HL-60 (cell line): ENCODE measurements around the gene PTPRM.

Experiments
- DNase-seq, 2 experiments: peaks; one replicate each; pipeline ENCODE4 v3.0.0-alpha.2; 2010 to 2020; ENCODE audit warnings: low read depth in 1 of 2, low spot score in 1 of 2
- H3K27ac ChIP-seq: fragments of 250-450 bp; sonication (Bioruptor Pico); replicated peaks from 2 replicates; pipeline ENCODE4 v1.5.1; 2020; ENCODE audit warnings: mild to moderate bottlenecking, moderate library complexity
- H3K27me3 ChIP-seq: fragments of 250-450 bp; sonication (Bioruptor Pico); 2 replicates; pipeline ENCODE4 v1.5.1; 2021; ENCODE audit warnings: mild to moderate bottlenecking, moderate library complexity; ENCODE audit not compliant: insufficient read depth, poor library complexity, severe bottlenecking
- H3K4me3 ChIP-seq: replicated peaks from 2 replicates; pipeline ENCODE4 v1.5.1; 2011; ENCODE audit warnings: mild to moderate bottlenecking, control low read depth, low read length; ENCODE audit not compliant: insufficient read depth
- GABPA ChIP-seq: IDR thresholded peaks from 2 replicates; pipeline ENCODE4 v1.6.1; 2012; ENCODE audit warnings: low read depth
- POLR2AphosphoS5 ChIP-seq: IDR thresholded peaks from 2 replicates; pipeline ENCODE4 v1.6.1; 2012; ENCODE audit warnings: low read depth
- SPI1 ChIP-seq: IDR thresholded peaks from 2 replicates; pipeline ENCODE4 v1.6.1; 2012; ENCODE audit warnings: low read depth, mild to moderate bottlenecking, borderline replicate concordance
- TF ChIP-seq, protein P1 (sequence below): IDR thresholded peaks from one replicate; pipeline ENCODE4 v1.5.1; 2011; ENCODE audit warnings: low read length, control low read depth, inconsistent platforms; ENCODE audit not compliant: insufficient read depth
- TF ChIP-seq, protein P2 (sequence below): IDR thresholded peaks from 2 replicates; pipeline ENCODE4 v1.6.1; 2012; ENCODE audit warnings: low read depth; ENCODE audit not compliant: insufficient replicate concordance

The PTPRM gene

DNA sequence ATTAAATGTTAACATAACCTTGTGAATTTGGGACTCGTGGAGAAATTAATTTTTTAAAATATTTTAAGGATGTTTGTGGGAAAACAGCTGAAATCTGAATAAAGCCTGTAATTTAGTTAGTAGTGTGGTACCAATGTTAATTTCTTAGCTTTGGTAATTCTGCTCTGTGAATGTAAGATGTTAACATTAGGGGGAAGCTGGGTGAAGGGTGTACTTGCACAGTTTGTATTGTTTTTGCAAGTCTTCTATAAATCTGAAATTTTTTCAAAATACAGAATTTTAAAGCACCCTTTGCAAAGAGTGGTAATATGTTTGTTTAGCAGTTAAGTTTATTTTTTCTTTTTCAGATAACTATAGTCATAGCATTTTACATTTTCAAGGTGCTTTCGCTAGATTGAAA is 4.5 kb downstream of the PTPRM start:
- H3K4me3 ChIP-seq = no peak overlapping the region
- H3K27ac ChIP-seq = no peak overlapping the region
- TF ChIP-seq, protein P1, sequence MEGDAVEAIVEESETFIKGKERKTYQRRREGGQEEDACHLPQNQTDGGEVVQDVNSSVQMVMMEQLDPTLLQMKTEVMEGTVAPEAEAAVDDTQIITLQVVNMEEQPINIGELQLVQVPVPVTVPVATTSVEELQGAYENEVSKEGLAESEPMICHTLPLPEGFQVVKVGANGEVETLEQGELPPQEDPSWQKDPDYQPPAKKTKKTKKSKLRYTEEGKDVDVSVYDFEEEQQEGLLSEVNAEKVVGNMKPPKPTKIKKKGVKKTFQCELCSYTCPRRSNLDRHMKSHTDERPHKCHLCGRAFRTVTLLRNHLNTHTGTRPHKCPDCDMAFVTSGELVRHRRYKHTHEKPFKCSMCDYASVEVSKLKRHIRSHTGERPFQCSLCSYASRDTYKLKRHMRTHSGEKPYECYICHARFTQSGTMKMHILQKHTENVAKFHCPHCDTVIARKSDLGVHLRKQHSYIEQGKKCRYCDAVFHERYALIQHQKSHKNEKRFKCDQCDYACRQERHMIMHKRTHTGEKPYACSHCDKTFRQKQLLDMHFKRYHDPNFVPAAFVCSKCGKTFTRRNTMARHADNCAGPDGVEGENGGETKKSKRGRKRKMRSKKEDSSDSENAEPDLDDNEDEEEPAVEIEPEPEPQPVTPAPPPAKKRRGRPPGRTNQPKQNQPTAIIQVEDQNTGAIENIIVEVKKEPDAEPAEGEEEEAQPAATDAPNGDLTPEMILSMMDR = no peak
- no peak for TF ChIP-seq GABPA
- TF ChIP-seq SPI1 = no peak
- TF ChIP-seq, protein P2, sequence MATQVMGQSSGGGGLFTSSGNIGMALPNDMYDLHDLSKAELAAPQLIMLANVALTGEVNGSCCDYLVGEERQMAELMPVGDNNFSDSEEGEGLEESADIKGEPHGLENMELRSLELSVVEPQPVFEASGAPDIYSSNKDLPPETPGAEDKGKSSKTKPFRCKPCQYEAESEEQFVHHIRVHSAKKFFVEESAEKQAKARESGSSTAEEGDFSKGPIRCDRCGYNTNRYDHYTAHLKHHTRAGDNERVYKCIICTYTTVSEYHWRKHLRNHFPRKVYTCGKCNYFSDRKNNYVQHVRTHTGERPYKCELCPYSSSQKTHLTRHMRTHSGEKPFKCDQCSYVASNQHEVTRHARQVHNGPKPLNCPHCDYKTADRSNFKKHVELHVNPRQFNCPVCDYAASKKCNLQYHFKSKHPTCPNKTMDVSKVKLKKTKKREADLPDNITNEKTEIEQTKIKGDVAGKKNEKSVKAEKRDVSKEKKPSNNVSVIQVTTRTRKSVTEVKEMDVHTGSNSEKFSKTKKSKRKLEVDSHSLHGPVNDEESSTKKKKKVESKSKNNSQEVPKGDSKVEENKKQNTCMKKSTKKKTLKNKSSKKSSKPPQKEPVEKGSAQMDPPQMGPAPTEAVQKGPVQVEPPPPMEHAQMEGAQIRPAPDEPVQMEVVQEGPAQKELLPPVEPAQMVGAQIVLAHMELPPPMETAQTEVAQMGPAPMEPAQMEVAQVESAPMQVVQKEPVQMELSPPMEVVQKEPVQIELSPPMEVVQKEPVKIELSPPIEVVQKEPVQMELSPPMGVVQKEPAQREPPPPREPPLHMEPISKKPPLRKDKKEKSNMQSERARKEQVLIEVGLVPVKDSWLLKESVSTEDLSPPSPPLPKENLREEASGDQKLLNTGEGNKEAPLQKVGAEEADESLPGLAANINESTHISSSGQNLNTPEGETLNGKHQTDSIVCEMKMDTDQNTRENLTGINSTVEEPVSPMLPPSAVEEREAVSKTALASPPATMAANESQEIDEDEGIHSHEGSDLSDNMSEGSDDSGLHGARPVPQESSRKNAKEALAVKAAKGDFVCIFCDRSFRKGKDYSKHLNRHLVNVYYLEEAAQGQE = no peak
- no peak for TF ChIP-seq POLR2AphosphoS5
- peaks cover 28% of the 10 kb centered on the region for H3K27me3 ChIP-seq
- DNase-seq = no peak

DNA sequence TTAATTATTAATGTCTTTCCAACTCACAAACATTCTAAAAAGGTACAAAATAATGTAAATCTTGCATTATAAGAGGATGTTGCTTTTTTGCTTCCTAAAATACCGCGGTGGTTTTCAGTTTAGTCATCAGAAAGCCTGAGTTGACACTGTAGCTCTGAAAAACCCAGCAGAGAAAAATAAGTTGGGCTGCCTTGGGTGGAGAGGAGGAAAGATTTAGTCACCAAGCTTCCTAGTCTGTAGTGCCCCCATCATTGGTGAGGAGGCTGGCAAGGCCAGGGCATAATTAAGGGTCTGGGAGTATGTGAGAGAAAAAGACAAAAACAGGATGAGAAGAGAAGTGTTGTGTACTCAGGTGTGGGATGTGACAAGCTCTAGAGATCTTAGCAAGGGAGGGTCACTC is 5.7 kb downstream of the PTPRM start:
- no peak overlapping the region for H3K27ac ChIP-seq
- no peak overlapping the region for H3K4me3 ChIP-seq
- no peak for TF ChIP-seq POLR2AphosphoS5
- no peak for TF ChIP-seq SPI1
- TF ChIP-seq, protein P2 = no peak
- TF ChIP-seq, protein P1 = no peak
- no peak for TF ChIP-seq GABPA
- no peak for DNase-seq
- H3K27me3 ChIP-seq = peaks cover 24% of the 10 kb centered on the region

DNA sequence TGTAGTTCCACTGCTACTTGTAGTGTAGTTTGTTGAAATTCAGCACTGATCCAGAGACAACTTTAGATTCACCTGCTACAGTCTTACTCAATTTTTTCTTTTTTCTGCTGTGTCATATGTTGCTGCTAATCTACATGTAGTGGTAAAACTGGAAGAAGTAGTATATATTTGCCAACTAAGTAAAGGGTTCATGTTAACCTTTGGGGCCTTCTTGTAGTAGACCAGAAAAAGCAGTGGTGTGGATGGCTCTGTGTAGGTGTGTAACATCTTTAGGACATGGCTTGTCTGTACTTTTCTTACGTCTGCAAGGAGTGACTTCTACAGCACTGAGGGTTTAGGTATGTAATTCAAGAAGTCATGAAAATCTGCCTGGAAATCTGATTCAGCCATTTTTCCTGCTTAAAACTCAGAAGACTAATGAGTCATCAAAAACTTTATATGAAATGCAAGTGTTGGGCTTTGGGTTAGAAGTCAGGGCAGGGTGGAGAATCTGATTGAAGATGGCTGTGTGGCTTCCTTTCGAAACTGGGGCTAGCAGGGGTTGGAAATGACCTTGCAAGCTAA is 8.4 kb downstream of the PTPRM start:
- no peak overlapping the region for H3K4me3 ChIP-seq
- no peak for DNase-seq

More for the DNA sequence above, 8.4 kb downstream of the PTPRM start:
- Histone ChIP-seq H3K27ac (no peak overlapping the region), H3K27me3 (peaks cover 8% of the 10 kb centered on the region)
- TF ChIP-seq POLR2AphosphoS5 (no peak), GABPA (no peak), SPI1 (no peak)
- TF ChIP-seq, protein P1 = no peak
- TF ChIP-seq, protein P2 = no peak
